HepG2 (cell line): Measurements from ENCODE around the gene GABRR2. TPM values are rescaled to one million over a fixed set of nuclear protein-coding genes. Genes with fewer than 3 reads are reported as not detected.

ENCODE experiments used
- GPBP1L1 ChIP-seq: sonication (generic); formaldehyde crosslinking; IDR thresholded peaks from 2 replicates; pipeline ENCODE4 v1.5.0; 2020; ENCODE audit warnings: mild to moderate bottlenecking, missing genetic modification reagents
- LCORL ChIP-seq, 2 experiments: fragments of 450-650 bp in 1 of 2; sonication (generic) in 1 of 2; formaldehyde crosslinking in 1 of 2; IDR thresholded peaks; 2 replicates each; pipeline versions ENCODE4 v1.5.0 to v1.6.1; 2017 to 2020; ENCODE audit warnings: antibody characterized with exemption in 1 of 2, missing genetic modification reagents in 1 of 2
- LRRFIP1 ChIP-seq: sonication (generic); formaldehyde crosslinking; conservative IDR thresholded peaks from 2 replicates; pipeline ENCODE4 v1.4.0; 2020; ENCODE audit warnings: missing genetic modification reagents
- MTF2 ChIP-seq: sonication (generic); formaldehyde crosslinking; IDR thresholded peaks from 2 replicates; pipeline ENCODE4 v1.5.0; 2020; ENCODE audit warnings: missing genetic modification reagents, borderline replicate concordance
- MYNN ChIP-seq: sonication (generic); formaldehyde crosslinking; IDR thresholded peaks from 2 replicates; pipeline ENCODE4 v1.4.0; 2020; ENCODE audit warnings: mild to moderate bottlenecking, low read depth, missing genetic modification reagents
- MZF1 ChIP-seq: sonication (generic); formaldehyde crosslinking; IDR thresholded peaks from 2 replicates; pipeline ENCODE4 v1.8.1; 2023; ENCODE audit warnings: mild to moderate bottlenecking, missing genetic modification reagents, borderline replicate concordance
- NR2F2 ChIP-seq: IDR thresholded peaks from 2 replicates; pipeline ENCODE4 v1.6.1; 2012; ENCODE audit warnings: low read depth, inconsistent platforms, borderline replicate concordance
- RFXANK ChIP-seq: IDR thresholded peaks from 2 replicates; pipeline ENCODE4 v1.6.1; 2016
- SKIL ChIP-seq: sonication (generic); formaldehyde crosslinking; IDR thresholded peaks from 2 replicates; pipeline ENCODE4 v1.8.0; 2022; ENCODE audit warnings: missing genetic modification reagents, mild to moderate bottlenecking, moderate library complexity, borderline replicate concordance
- SMARCC2 ChIP-seq: fragments of 450-650 bp; IDR thresholded peaks from 2 replicates; pipeline ENCODE4 v1.6.1; 2017; ENCODE audit warnings: antibody characterized with exemption, mild to moderate bottlenecking
- TBX3 ChIP-seq: fragments of 450-650 bp; IDR thresholded peaks from 2 replicates; pipeline ENCODE4 v1.6.1; 2017; ENCODE audit warnings: antibody characterized with exemption, mild to moderate bottlenecking, inconsistent platforms, borderline replicate concordance
- ZBTB10 ChIP-seq: sonication (generic); formaldehyde crosslinking; IDR thresholded peaks from 2 replicates; pipeline ENCODE4 v1.4.0; 2020; ENCODE audit warnings: missing genetic modification reagents, borderline replicate concordance
- ZC3H13 ChIP-seq: sonication (generic); formaldehyde crosslinking; IDR thresholded peaks from 2 replicates; pipeline ENCODE4 v1.8.1; 2023; ENCODE audit warnings: mild to moderate bottlenecking, missing genetic modification reagents, moderate library complexity
- ZKSCAN1 ChIP-seq: fragments of 150-350 bp; IDR thresholded peaks from 2 replicates; pipeline ENCODE4 v1.6.1; 2014; ENCODE audit warnings: low read length
- ZNF660 ChIP-seq: sonication (generic); formaldehyde crosslinking; IDR thresholded peaks from 2 replicates; pipeline ENCODE4 v1.5.1; 2020; ENCODE audit warnings: mild to moderate bottlenecking, low read depth, missing genetic modification reagents, borderline replicate concordance
- polyA plus RNA-seq, 8 experiments: library from polyadenylated mRNA; depleted of rRNA in 3 of 8; stranded (reverse) in 7 of 8; unstranded in 1 of 8; fragments of >200 nt; fragmentation: Illumina TruSeq in 4 of 8; extraction: Trizol in 4 of 8; gene quantifications; 2 replicates each; pipeline versions ENCODE4 v1.2.1 to v1.2.3, GENCODE V29; 2011 to 2016; ENCODE audit warnings: low read depth in 4 of 8, missing spikeins in 1 of 8, mixed read lengths in 1 of 8; ENCODE audit not compliant: insufficient read depth in 1 of 8
- total RNA-seq, 5 experiments: library from RNA; depleted of rRNA; stranded (reverse); fragments of >200 nt; fragmentation: Illumina TruSeq; extraction: Trizol; gene quantifications; 2 replicates each; pipeline ENCODE4 v1.2.3, GENCODE V29; 2016; ENCODE audit warnings: low read depth in 1 of 5
- TF ChIP-seq, protein P1 (sequence below): sonication (generic); formaldehyde crosslinking; IDR thresholded peaks from 2 replicates; pipeline ENCODE4 v1.8.0; 2022; ENCODE audit warnings: missing genetic modification reagents, mild to moderate bottlenecking, inconsistent platforms, borderline replicate concordance
- TF ChIP-seq, protein P2 (sequence below): IDR thresholded peaks from 2 replicates; pipeline ENCODE4 v1.6.1; 2016; ENCODE audit warnings: missing genetic modification reagents, missing compliant biosample characterization

The GABRR2 gene
- total and polyA plus RNA-seq, 2 of the 13 experiments (the other 11 are each of a cell fraction or from before 2014, with no cell fraction given): 0.13 TPM; not detected in 1

GRCh38 chr6:89352278-89353117 is 37.4 kb upstream of the GABRR2 start, which contains the start of gene UBE2J1 (continued):
- TF ChIP-seq ZNF660 (CRISPR knock-in tag) (no peak), MZF1 (CRISPR knock-in tag) (no peak), SMARCC2 (no peak), MTF2 (CRISPR knock-in tag) (no peak), GPBP1L1 (CRISPR knock-in tag) (no peak), MYNN (no peak), RFXANK (CRISPR knock-in tag) (no peak), ZBTB10 (peak; percentile 65; the same call in 1 of the 2 replicates), ZKSCAN1 (no peak), TBX3 (peak; percentile 8; the same call in 1 of the 2 replicates), SKIL (CRISPR knock-in tag) (no peak), LRRFIP1 (CRISPR knock-in tag) (no peak), NR2F2 (no peak), LCORL (IDR thresholded peaks at IDR 0.05) (peak; percentile 66; the same call in 1 of the 2 replicates), LCORL (CRISPR knock-in tag; IDR thresholded peaks at IDR 0.05) (no peak), ZC3H13 (CRISPR knock-in tag) (no peak)
- TF ChIP-seq, protein P1, sequence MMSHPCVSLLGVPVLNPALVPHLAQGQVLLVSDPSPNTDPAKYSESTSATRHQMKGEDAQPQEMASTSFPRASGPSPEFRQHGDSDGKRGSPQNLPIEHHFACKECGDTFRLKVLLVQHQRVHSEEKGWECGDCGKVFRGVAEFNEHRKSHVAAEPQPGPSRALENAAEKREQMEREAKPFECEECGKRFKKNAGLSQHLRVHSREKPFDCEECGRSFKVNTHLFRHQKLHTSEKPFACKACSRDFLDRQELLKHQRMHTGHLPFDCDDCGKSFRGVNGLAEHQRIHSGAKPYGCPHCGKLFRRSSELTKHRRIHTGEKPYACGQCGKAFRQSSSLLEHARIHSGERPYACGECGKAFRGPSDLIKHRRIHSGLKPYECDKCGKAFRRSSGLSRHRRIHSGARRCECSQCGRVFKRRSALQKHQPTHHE (CRISPR knock-in tag): peak; percentile 82; the same call in 1 of the 2 replicates
- TF ChIP-seq, protein P2, sequence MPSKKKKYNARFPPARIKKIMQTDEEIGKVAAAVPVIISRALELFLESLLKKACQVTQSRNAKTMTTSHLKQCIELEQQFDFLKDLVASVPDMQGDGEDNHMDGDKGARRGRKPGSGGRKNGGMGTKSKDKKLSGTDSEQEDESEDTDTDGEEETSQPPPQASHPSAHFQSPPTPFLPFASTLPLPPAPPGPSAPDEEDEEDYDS (CRISPR knock-in tag): 0 out of 2 replicates have a peak, but pooled peaks have one; percentile 50
